Fibroblast of peridontal ligament (primary cell): ENCODE data around the gene MAPKAPK2.

Experiments
- DNase-seq: peaks from one replicate; pipeline ENCODE4 v3.0.0-alpha.2; 2010; ENCODE audit errors: extremely low read depth

Gene MAPKAPK2

DNA sequence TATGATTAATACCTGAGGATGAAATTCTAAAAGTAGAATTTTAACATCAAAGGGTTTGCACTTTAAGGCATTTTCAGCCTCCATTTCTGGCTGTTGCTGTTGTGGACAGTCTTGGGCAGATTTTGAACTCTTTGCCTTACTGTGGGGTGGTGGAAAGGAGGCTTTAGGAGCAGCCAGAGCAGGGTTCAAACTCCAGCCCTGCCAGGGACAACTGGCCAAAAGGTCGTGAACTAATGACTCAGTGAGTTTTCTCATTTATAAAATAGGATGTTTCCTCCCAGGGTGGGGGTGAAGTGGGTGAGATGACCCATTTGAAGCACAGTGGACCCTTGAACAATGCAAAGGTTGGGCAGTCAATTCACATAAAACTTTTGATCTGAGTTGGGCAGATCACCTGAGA lies 36.7 kb downstream of the MAPKAPK2 start:
- no peak for DNase-seq

DNA sequence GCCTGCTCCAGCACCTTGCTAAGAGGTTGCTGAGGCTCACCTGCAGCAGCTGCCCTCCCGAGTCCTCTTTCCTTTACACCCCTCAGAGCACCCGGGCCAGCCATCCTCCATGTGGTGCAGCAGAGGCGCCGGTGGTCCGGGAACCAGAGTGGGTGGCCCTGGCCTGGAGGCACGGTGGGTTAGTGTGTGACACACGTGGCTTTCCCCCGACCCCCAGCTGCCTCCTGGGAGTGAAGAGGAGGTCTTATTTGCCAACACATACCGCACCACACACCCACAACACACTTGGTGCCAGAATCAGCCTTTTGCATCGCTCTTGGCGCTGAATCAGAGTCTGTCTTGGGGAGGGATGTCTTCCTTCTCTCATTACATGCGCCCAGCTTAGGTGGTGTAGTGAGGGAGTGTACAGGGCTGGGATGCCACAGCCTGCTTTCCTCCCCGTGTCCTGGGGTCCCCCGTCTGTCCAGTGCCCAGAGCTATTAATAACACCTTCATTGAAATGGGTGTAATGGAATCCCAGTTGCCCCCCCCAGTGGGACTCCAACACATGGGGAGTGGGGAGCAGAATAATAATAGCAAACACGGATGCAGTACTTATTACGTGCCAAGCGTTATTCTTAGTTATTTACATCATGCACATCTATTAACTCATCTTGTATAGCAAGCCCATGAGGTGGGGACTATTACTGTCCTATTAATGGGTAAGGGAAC lies 38.2 kb downstream of the MAPKAPK2 start:
- DNase-seq: peak; percentile 38

GRCh38 chr1:206723462-206723804 lies 38.7 kb downstream of the MAPKAPK2 start:
- DNase-seq: no peak

DNA sequence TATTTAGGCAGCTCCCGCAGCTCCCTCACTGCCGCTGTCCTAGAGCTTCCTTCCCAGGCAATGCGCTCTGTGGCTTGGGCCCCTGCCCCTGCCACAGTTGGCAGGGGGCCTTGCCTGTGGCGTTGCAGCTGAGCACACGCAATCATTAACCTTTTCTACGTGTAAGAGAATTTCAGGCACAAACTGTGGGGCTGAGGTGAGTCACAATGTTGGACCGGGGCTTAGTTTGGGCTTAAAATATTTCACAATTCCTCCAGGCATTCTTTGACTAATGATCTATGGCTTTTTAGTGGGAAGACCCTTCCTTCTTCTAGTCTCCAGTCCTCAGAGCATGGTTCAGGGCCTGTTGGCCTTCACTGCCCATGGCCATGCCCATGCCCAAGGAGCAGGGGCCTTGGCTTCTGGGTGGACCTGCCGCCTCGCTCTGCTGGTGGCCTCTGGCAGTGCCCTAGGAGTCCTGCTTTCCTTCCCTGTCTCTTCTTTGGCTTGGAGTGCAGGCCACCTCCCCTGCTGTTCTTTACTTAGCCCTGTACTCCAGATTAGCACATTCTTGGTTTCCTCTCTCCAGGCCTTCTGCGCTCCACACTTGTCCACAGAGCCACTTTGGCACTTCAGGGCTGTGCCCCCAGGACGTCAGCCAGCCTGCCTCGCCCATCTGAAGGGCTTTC lies 39.2 kb downstream of the MAPKAPK2 start:
- peak; percentile 90 for DNase-seq

GRCh38 chr1:206725109-206725963 lies 40.6 kb downstream of the MAPKAPK2 start:
- peak; percentile 57 for DNase-seq

DNA sequence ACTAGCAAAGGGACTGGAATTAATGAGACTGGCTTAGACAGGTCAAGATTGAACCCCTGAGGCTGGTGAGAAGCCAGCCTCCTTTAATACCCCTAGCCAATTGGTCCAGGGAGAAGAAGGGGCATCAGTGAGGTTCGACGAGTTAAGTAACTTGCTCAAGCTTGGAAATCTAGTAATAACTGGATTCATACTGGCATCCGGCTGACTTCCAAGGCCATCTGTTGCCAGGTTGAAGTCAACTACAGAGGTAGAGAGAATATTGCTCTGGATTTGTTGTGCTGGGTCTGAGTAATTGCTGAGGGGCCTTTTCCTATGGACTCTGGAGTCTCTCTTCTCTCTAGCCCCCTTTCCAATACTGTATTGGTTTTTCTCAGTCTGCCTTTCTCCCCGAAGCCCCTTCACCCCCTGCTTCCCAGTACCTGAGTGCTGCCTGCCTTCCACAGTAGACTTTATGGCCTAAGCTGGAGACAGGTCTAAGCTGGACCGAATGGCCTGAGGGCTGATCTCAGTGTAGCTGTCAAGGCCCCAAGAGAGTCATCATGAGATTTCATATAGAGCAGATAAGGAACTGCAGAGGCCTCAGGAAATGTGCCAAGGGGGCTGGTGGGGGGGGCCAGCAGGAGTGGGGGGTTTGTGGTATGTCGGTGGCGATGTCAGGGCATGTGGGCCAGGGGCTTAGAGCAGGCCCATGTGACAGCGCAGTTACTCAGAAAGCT lies 43.4 kb downstream of the MAPKAPK2 start:
- no peak for DNase-seq

- DNase-seq: no peak
Observed at GRCh38 chr1:206728697-206728987, 43.9 kb downstream of the MAPKAPK2 start.

GRCh38 chr1:206729050-206729449 lies 44.3 kb downstream of the MAPKAPK2 start:
- no peak for DNase-seq

- DNase-seq: no peak
Observed at GRCh38 chr1:206729507-206729906, 44.8 kb downstream of the MAPKAPK2 start.

DNA sequence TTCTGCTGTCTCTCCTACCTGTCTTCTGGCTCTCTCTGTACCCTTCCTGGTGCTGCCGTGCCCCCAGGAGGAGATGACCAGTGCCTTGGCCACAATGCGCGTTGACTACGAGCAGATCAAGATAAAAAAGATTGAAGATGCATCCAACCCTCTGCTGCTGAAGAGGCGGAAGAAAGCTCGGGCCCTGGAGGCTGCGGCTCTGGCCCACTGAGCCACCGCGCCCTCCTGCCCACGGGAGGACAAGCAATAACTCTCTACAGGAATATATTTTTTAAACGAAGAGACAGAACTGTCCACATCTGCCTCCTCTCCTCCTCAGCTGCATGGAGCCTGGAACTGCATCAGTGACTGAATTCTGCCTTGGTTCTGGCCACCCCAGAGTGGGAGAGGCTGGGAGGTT lies 47.8 kb downstream of the MAPKAPK2 start:
- DNase-seq: no peak

GRCh38 chr1:206732992-206733391 lies 48.3 kb downstream of the MAPKAPK2 start:
- DNase-seq: no peak

- peak; percentile 45 for DNase-seq
Observed at GRCh38 chr1:206734499-206735142, 49.9 kb downstream of the MAPKAPK2 start.

- DNase-seq: peak; percentile 27
Observed at GRCh38 chr1:206735553-206736031, 50.9 kb downstream of the MAPKAPK2 start.

- no peak for DNase-seq
Observed at GRCh38 chr1:206736878-206737728, 52.4 kb downstream of the MAPKAPK2 start.

DNA sequence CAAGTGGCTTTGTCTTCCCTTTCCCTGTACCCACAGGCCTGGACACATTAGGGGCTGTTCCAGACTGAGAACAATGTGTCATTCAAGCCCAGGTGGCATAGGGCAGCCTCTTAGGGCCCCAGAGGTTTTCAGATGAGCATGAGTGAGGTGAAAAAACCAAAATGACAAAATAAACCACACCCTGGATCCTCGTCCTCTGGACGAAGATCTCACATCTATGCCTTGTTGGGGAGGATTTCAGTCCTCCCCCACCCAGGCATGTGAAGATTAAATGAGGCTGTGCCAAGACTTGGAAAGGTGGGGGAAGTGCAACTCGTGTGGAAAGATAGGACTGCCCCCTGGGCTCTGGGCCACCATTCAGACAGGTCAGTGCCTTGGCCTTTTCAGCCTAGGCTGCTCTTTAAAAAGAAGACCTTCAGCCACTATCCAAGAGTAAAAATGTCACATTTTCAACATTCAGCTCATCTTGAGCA lies 53.1 kb downstream of the MAPKAPK2 start:
- no peak for DNase-seq

DNA sequence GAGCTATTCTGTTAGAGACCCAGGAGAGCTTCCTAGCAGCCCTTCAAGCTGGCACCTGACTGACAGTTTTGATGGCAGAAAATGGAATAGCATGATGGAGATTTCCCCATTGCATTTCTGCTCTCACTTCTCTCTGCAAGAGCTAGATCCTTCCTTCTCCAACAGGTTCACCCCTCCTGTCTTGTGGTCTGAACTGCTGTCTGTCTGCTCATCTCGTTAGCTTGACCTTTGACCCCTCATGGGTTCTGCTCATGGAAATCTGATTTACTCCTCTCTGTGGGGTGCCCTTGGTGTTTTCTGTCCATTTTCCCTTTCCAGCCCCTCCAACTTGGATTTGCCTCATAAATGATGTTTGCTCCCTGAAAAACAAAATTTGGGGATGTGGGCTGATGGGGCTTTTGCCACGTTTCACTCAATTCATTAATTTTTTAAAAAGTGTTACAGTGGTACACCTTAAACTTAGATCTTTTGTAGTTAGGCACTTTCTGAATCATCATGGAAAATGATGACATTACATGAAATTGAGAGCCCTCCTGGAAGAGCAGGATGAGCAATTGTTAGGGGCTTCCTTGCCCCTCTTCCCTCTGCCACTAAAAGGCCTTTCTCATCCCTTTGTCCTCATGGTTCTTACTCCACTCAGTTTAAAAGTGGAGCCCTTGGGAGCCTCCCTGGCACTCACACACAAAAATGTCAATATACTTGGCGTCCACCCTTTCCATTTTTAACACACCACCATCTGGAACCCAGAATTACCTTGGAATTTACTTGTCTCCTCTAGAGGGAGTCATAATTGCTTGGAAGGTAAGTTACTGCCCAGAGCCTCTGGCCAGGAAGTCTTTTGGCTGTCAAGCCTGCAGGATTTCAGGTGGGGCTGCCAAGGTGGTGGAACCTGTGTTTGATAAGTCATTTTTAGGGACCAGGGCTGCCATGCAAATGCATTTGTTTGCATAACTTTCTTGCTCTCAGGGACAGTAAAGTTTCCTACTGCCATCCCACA lies 54.0 kb downstream of the MAPKAPK2 start:
- DNase-seq: no peak

GRCh38 chr1:206739411-206740076 lies 54.8 kb downstream of the MAPKAPK2 start:
- no peak for DNase-seq

GRCh38 chr1:206741142-206741701 lies 56.5 kb downstream of the MAPKAPK2 start:
- no peak for DNase-seq
